Endothelial cell of umbilical vein (primary cell): ENCODE results near the gene CCHCR1. TPM values are rescaled to one million over a fixed set of nuclear protein-coding genes. Genes with fewer than 3 reads are reported as not detected.

Experiments used
- BruUV-seq: library from RNA; stranded (reverse); fragments of 400-500 nt; replicated peaks from 2 replicates; lab custom pipeline; 2021; lab: Mats Ljungman, UMichigan
- CTCF ChIA-PET: fragments of 300-600, 350-600 bp; sonication (Branson Sonifier 250); formaldehyde crosslinking; loops from one replicate; lab custom pipeline; 2021; ENCODE audit warnings: antibody characterized with exemption, inconsistent platforms; lab: Charles Lee
- POLR2A ChIA-PET: fragments of 300-600, 350-600 bp; sonication (Branson Sonifier 250); formaldehyde crosslinking; loops from one replicate; lab custom pipeline; 2021; ENCODE audit warnings: antibody characterized with exemption, inconsistent platforms; lab: Charles Lee
- DNase-seq: peaks from one replicate; pipeline ENCODE4 v3.0.0-alpha.2; 2011; ENCODE audit warnings: low read depth, low spot score
- FAIRE-seq: peaks from 2 replicates; lab custom pipeline; 2011; peaks lifted over from hg19 to GRCh38; lab: Jason Lieb, UNC
- H2AFZ ChIP-seq: 2 replicates; pipeline ENCODE4 v1.6.0; 2012; ENCODE audit warnings: low read depth, low read length, control low read depth, inconsistent platforms
- H3K27ac ChIP-seq: 2 replicates; pipeline ENCODE4 v1.5.1; 2011; ENCODE audit warnings: low read depth, mild to moderate bottlenecking, control low read depth, low read length, moderate library complexity; ENCODE audit not compliant: insufficient read depth
- H3K27me3 ChIP-seq, 2 experiments: 2 replicates each; pipeline versions ENCODE4 v1.6.0 to v1.6.1; 2011; ENCODE audit warnings: low read length in 2 of 2, mixed read lengths in 1 of 2; ENCODE audit not compliant: control insufficient read depth in 2 of 2, insufficient read depth in 2 of 2
- H3K36me3 ChIP-seq, 2 experiments: 2 replicates in 1 of 2; 3 replicates in 1 of 2; pipeline ENCODE4 v1.5.1; 2011; ENCODE audit warnings: low read length in 2 of 2, mild to moderate bottlenecking in 1 of 2, moderate library complexity in 1 of 2; ENCODE audit not compliant: control insufficient read depth in 2 of 2, insufficient read depth in 2 of 2; ENCODE audit errors: extremely low read depth in 1 of 2
- H3K4me1 ChIP-seq: 3 replicates; pipeline ENCODE4 v1.5.1; 2011; ENCODE audit warnings: mild to moderate bottlenecking, low read length; ENCODE audit not compliant: control insufficient read depth, insufficient read depth; ENCODE audit errors: extremely low read depth
- H3K4me2 ChIP-seq: 2 replicates; pipeline ENCODE4 v1.6.1; 2011; ENCODE audit warnings: low read length, control low read depth, mixed read lengths; ENCODE audit not compliant: insufficient read depth
- H3K4me3 ChIP-seq, 3 experiments: fragments of 200-600 bp in 1 of 3; sonication (generic), shearing (Covaris generic) in 1 of 3; replicated peaks in 1 of 3; 2 replicates each; pipeline ENCODE4 v1.5.1; 2011 to 2016; ENCODE audit warnings: control low read depth in 3 of 3, low read length in 3 of 3, mild to moderate bottlenecking in 2 of 3, inconsistent platforms in 1 of 3, low read depth in 1 of 3, moderate library complexity in 1 of 3; ENCODE audit not compliant: insufficient read depth in 1 of 3
- H3K79me2 ChIP-seq: 2 replicates; pipeline ENCODE4 v1.6.0; 2012; ENCODE audit warnings: low read length, inconsistent platforms; ENCODE audit not compliant: control insufficient read depth, insufficient read depth
- H3K9ac ChIP-seq: replicated peaks from 2 replicates; pipeline ENCODE3; 2011; ENCODE audit warnings: low read length, control low read depth; ENCODE audit not compliant: insufficient read depth; ENCODE audit errors: extremely low read depth
- H3K9me1 ChIP-seq: replicated peaks from 3 replicates; pipeline ENCODE4 v1.6.0; 2011; ENCODE audit warnings: mild to moderate bottlenecking, low read length; ENCODE audit not compliant: control insufficient read depth, insufficient read depth; ENCODE audit errors: extremely low read depth
- H3K9me3 ChIP-seq: replicated peaks from 2 replicates; pipeline ENCODE4 v1.5.1; 2012; ENCODE audit warnings: low read length, inconsistent platforms; ENCODE audit not compliant: control insufficient read depth, insufficient read depth
- H4K20me1 ChIP-seq: replicated peaks from 2 replicates; pipeline ENCODE3; 2011; ENCODE audit warnings: mild to moderate bottlenecking, low read length; ENCODE audit not compliant: control insufficient read depth, insufficient read depth; ENCODE audit errors: extremely low read depth
- EZH2 ChIP-seq: IDR thresholded peaks from 2 replicates; pipeline ENCODE4 v1.6.1; 2012; ENCODE audit warnings: borderline replicate concordance, low read depth, mild to moderate bottlenecking, moderate library complexity, low read length, inconsistent platforms; ENCODE audit not compliant: severe bottlenecking
- FOS ChIP-seq: IDR thresholded peaks from 2 replicates; pipeline ENCODE4 v1.6.1; 2011; ENCODE audit warnings: mild to moderate bottlenecking, low read length, moderate library complexity, borderline replicate concordance; ENCODE audit not compliant: insufficient read depth
- GATA2 ChIP-seq: IDR thresholded peaks from 2 replicates; pipeline ENCODE4 v1.7.0; 2011; ENCODE audit warnings: low read depth, mild to moderate bottlenecking, moderate library complexity, mixed read lengths, low read length; ENCODE audit not compliant: insufficient read length, insufficient read depth
- JUN ChIP-seq: IDR thresholded peaks from 2 replicates; pipeline ENCODE4 v1.6.1; 2011; ENCODE audit warnings: borderline replicate concordance, low read depth; ENCODE audit not compliant: insufficient read length, insufficient read depth
- MAX ChIP-seq: IDR thresholded peaks from 2 replicates; pipeline ENCODE4 v1.6.1; 2011; ENCODE audit not compliant: insufficient read depth, insufficient read length
- MYC ChIP-seq: IDR thresholded peaks from one replicate; pipeline ENCODE4 v1.6.1; 2011; ENCODE audit warnings: mild to moderate bottlenecking, low read depth, low read length
- POLR2A ChIP-seq: IDR thresholded peaks from 2 replicates; pipeline ENCODE4 v1.6.1; 2012; ENCODE audit warnings: low read depth, mild to moderate bottlenecking, control low read depth, low read length
- POLR2AphosphoS5 ChIP-seq: IDR thresholded peaks from 2 replicates; pipeline ENCODE4 v1.6.1; 2012; ENCODE audit warnings: low read depth, mild to moderate bottlenecking, control low read depth, low read length, moderate library complexity; ENCODE audit not compliant: insufficient read depth
- dilution Hi-C: fragments of 300-500 bp; cut with MboI; formaldehyde crosslinking; loops from one replicate; pipeline ENCODE4 v1.15.0; 2019; ENCODE audit warnings: low sequenced_read_pairs; ENCODE audit not compliant: extremely low pct_ligation_motif_present
- intact Hi-C: fragments of 100-400 bp; cut with micrococcal nuclease; formaldehyde crosslinking; loops from one replicate; pipeline ENCODE4 v1.10.0; 2022
- polyA plus RNA-seq, 4 experiments: library from polyadenylated mRNA; depleted of rRNA in 3 of 4; stranded (reverse) in 3 of 4; unstranded in 1 of 4; fragments of >200 nt; gene quantifications; 2 replicates each; pipeline versions ENCODE4 v1.2.1 to v1.2.3, GENCODE V29; 2011 to 2012; ENCODE audit warnings: missing spikeins in 1 of 4
- total RNA-seq: library from RNA; stranded (reverse); gene quantifications from 2 replicates; pipeline ENCODE4 v1.2.3, GENCODE V29; 2021
- TF ChIP-seq, protein P1 (sequence below), 2 donors: IDR thresholded peaks; 1 replicate in 1 of 2; 2 replicates in 1 of 2; pipeline ENCODE4 v1.5.1; 2011; ENCODE audit warnings: low read length in 2 of 2, mild to moderate bottlenecking in 2 of 2, moderate library complexity in 2 of 2, control low read depth in 1 of 2, inconsistent platforms in 1 of 2, low read depth in 1 of 2; ENCODE audit not compliant: insufficient read depth in 1 of 2; ENCODE audit errors: extremely low read depth in 1 of 2

The CCHCR1 gene
- total and polyA plus RNA-seq, 2 donors (not counting 3 experiments of a cell fraction or from before 2014, with no cell fraction given), result 12.8 to 23.2 TPM

DNA sequence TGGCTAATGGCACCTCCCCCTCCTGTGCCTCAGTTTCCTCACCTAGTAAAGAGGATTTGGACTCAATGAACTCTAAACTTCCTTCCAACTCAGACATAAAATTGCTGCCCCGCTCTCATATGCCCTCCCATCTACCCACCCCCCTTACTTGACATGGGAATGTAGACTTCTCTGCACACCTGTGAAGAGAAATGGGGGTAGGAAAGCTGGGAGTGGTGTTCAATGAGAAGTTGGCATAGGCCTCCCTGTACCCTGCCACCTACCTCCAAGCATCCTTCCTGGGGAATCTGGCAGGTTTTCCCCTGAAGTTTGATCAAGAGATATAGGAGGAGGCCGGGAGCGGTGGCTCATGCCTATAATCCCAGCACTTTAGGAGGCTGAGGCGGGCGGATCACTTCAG, 16.8 kb upstream of the CCHCR1 start:
- Histone ChIP-seq H3K79me2 (no peaks in the 10 kb centered on the region), H2AFZ (no peak overlapping the region), H3K4me2 (no peak overlapping the region), H3K9me1 (no peaks in the 10 kb centered on the region), H3K27ac (no peak overlapping the region), H3K27me3 (no peaks in the 10 kb centered on the region), H3K4me3 (no peak overlapping the region), H3K9ac (no peak overlapping the region), H3K36me3 (no peaks in the 10 kb centered on the region), H3K4me1 (peaks cover 6% of the 10 kb centered on the region), H3K9me3 (no peaks in the 10 kb centered on the region), H4K20me1 (no peaks in the 10 kb centered on the region)
- BruUV-seq, result no TSS peak
- FAIRE-seq (no peak), DNase-seq (no peak)
- TF ChIP-seq POLR2AphosphoS5, result no peak
- no peak for TF ChIP-seq POLR2A
- TF ChIP-seq MAX, result no peak
- TF ChIP-seq, protein P1, sequence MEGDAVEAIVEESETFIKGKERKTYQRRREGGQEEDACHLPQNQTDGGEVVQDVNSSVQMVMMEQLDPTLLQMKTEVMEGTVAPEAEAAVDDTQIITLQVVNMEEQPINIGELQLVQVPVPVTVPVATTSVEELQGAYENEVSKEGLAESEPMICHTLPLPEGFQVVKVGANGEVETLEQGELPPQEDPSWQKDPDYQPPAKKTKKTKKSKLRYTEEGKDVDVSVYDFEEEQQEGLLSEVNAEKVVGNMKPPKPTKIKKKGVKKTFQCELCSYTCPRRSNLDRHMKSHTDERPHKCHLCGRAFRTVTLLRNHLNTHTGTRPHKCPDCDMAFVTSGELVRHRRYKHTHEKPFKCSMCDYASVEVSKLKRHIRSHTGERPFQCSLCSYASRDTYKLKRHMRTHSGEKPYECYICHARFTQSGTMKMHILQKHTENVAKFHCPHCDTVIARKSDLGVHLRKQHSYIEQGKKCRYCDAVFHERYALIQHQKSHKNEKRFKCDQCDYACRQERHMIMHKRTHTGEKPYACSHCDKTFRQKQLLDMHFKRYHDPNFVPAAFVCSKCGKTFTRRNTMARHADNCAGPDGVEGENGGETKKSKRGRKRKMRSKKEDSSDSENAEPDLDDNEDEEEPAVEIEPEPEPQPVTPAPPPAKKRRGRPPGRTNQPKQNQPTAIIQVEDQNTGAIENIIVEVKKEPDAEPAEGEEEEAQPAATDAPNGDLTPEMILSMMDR (IDR thresholded peaks at IDR 0.05; ENCODE audit: extremely low read depth in 1 of 2, insufficient read depth in 1 of 2, low read depth in 1 of 2, low read length in 2 of 2), result no peak
- no peak for TF ChIP-seq MYC
- no peak for TF ChIP-seq JUN
- no peak for TF ChIP-seq FOS
- no peak for TF ChIP-seq EZH2
- no peak for TF ChIP-seq GATA2
- intact Hi-C loops (no loop called here), dilution Hi-C loops (no loop called here)
- ChIA-PET CTCF (no interaction called here), POLR2A (no interaction called here)
